ENCODE data around the gene ADORA1. TPM values are rescaled to one million over a fixed set of nuclear protein-coding genes. Genes with fewer than 3 reads are reported as not detected.

ADORA1 gene
- total and polyA plus RNA-seq, 5 experiments from 2014 or later: not detected

DNA sequence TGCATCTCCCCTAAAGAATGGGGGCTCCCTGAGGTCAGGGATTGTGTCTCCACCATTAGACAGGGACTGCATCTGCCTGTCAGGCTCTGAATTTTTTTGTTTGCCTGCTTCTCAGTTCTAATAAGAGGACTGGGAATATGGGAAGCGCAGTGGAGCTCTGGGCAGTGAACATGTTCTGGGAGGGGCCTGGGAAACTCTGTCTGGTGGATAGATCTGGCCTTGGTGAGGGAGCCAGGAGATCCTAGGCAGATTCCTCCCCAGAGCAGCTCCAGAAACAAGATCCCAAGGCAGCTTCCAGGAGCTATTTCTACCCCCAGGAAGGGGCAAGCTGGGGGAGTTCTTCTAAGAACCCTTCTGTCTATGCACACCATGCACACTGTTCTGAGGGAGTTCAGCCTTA lies 29.1 kb upstream of the ADORA1 start:
- Mint-ChIP-seq H3K27ac (no peak overlapping the region), H3K4me3 (no peak overlapping the region)

GRCh38 chr1:203098914-203099520 lies 28.5 kb upstream of the ADORA1 start:
- ATAC-seq (no peak), DNase-seq (no peak)
- Mint-ChIP-seq H3K9me3 (peaks cover 15 to 34% (median 27%) of the 10 kb centered on the region in 9 donors), H3K4me1 (peaks cover 0 to 2% (median 0%) of the 10 kb centered on the region in 4 donors), H3K4me3 (no peak overlapping the region), H3K27me3 (peaks cover 7 to 25% (median 17%) of the 10 kb centered on the region in 5 donors), H3K36me3 (peaks cover 0 to 29% (median 12%) of the 10 kb centered on the region in 3 donors), H3K27ac (no peak overlapping the region)
- POLR2A ChIA-PET: no interaction called here

More for the DNA sequence above, 29.1 kb upstream of the ADORA1 start:
- Mint-ChIP-seq H3K36me3 (peaks cover 0 to 29% (median 12%) of the 10 kb centered on the region in 3 donors), H3K4me1 (peaks cover 0 to 2% (median 0%) of the 10 kb centered on the region in 4 donors), H3K9me3 (peaks cover 15 to 38% (median 29%) of the 10 kb centered on the region in 9 donors), H3K27me3 (peaks cover 7 to 25% (median 17%) of the 10 kb centered on the region in 5 donors)
- no peak for ATAC-seq
- POLR2A ChIA-PET: no interaction called here
- no peak for DNase-seq

- POLR2A ChIA-PET: no interaction called here
- Mint-ChIP-seq H3K4me1 (peaks cover 0 to 2% (median 0%) of the 10 kb centered on the region in 4 donors), H3K27ac (no peak overlapping the region), H3K27me3 (peaks cover 7 to 25% (median 17%) of the 10 kb centered on the region in 5 donors), H3K9me3 (peaks cover 9 to 25% (median 22%) of the 10 kb centered on the region in 9 donors), H3K36me3 (peaks cover 0 to 21% (median 8%) of the 10 kb centered on the region in 3 donors), H3K4me3 (no peak overlapping the region)
- DNase-seq: no peak
- ATAC-seq: no peak
Measured at GRCh38 chr1:203099805-203100515, 27.6 kb upstream of the ADORA1 start.

DNA sequence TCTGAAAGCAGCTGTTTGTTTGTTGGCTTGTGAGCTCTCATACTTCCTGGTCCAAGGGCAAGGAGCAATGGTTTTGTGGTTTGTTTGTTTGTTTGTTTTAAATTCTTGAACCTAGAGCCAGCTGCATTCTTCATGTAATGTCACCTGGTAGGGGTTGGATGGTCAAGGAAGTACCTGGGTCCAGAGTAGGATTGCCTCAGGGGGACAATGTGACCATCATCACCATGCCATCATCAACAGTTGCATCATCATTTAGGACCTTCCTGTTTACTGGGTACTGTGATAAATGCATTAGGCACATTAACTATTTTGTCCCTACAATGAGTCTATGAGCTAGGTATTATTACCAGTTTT lies 27.0 kb upstream of the ADORA1 start:
- DNase-seq: no peak
- peaks cover 8 to 24% (median 18%) of the 10 kb centered on the region in 9 donors for H3K9me3 Mint-ChIP-seq
- no peak overlapping the region for H3K4me3 Mint-ChIP-seq
- ATAC-seq: no peak
- POLR2A ChIA-PET: no interaction called here
- peaks cover 0 to 2% (median 0%) of the 10 kb centered on the region in 4 donors for H3K4me1 Mint-ChIP-seq
- H3K36me3 Mint-ChIP-seq: peaks cover 0 to 21% (median 5%) of the 10 kb centered on the region in 3 donors
- H3K27ac Mint-ChIP-seq: no peak overlapping the region
- H3K27me3 Mint-ChIP-seq: peaks cover 12 to 25% (median 20%) of the 10 kb centered on the region in 5 donors

GRCh38 chr1:203101813-203102634 lies 25.5 kb upstream of the ADORA1 start:
- POLR2A ChIA-PET: no interaction called here
- no peak for ATAC-seq
- peaks cover 0 to 14% (median 0%) of the 10 kb centered on the region in 3 donors for H3K36me3 Mint-ChIP-seq
- peaks cover 0 to 15% (median 8%) of the 10 kb centered on the region in 9 donors for H3K9me3 Mint-ChIP-seq
- peaks cover 15 to 27% (median 24%) of the 10 kb centered on the region in 5 donors for H3K27me3 Mint-ChIP-seq
- no peak for DNase-seq
- H3K27ac Mint-ChIP-seq: no peak overlapping the region
- no peak overlapping the region for H3K4me3 Mint-ChIP-seq
- peaks cover 0 to 2% (median 0%) of the 10 kb centered on the region in 4 donors for H3K4me1 Mint-ChIP-seq

DNA sequence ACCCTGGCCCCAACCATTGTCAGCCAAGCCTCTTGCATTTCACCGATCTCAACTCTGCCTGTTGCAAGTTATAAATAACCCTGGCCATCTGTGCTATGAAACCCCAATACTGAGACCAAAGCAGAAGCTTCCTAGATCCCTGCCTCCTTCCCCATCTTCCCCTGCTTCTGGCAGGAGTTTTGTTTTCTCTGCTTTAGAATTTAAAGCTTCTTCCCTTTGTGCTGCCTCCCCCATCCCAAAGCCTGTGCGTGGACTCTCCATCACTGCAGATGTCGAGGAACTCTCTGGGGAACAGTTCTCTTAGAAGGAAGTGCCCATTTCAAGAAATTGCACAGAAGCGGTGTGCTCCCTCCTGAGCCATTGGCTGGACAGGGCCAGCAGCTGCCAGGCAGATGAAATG lies 24.3 kb upstream of the ADORA1 start:
- peaks cover 0 to 9% (median 4%) of the 10 kb centered on the region in 9 donors for H3K9me3 Mint-ChIP-seq
- H3K4me3 Mint-ChIP-seq: no peak overlapping the region
- ATAC-seq: no peak
- H3K4me1 Mint-ChIP-seq: peaks cover 0 to 2% (median 0%) of the 10 kb centered on the region in 4 donors
- H3K36me3 Mint-ChIP-seq: peaks cover 0 to 13% (median 0%) of the 10 kb centered on the region in 3 donors
- H3K27me3 Mint-ChIP-seq: peaks cover 24 to 35% (median 32%) of the 10 kb centered on the region in 5 donors
- POLR2A ChIA-PET: no interaction called here
- no peak overlapping the region for H3K27ac Mint-ChIP-seq
- DNase-seq: no peak

DNA sequence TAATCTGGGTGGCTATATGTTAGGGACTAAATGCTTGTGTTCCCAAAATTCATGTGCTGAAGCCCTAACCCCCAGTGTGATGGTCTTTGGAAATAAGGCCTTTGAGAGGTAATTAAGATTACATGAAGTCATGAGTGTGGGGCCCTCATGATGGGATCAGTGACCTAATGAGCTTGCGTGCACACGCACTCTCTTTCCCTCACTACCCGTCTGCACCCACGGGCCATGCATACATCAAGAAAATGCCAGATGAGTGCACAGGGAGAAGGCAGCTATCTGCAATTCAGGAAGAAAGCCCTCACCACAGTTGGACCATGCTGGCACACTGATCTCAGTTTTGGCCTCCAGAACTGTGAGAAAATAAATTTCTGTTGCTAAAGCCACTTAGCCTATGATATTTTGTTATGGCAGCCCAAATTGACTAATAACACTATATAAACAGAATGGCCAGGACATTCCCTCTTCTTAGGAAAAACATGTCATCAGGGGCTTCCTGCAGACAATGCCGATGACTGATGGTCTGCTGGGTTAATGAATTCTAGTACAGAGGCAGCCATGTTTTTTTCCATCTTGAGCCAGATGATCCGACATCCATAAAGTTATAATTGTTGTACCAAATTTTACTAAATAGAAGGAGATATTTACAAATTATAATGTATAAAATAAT lies 23.6 kb upstream of the ADORA1 start:
- peaks cover 0 to 2% (median 0%) of the 10 kb centered on the region in 4 donors for H3K4me1 Mint-ChIP-seq
- H3K4me3 Mint-ChIP-seq: no peak overlapping the region
- peaks cover 0 to 9% (median 4%) of the 10 kb centered on the region in 9 donors for H3K9me3 Mint-ChIP-seq
- POLR2A ChIA-PET: no interaction called here
- peaks cover 29 to 40% (median 35%) of the 10 kb centered on the region in 5 donors for H3K27me3 Mint-ChIP-seq
- DNase-seq (no peak), ATAC-seq (no peak)
- H3K36me3 Mint-ChIP-seq: peaks cover 0 to 13% (median 0%) of the 10 kb centered on the region in 3 donors
- no peak overlapping the region for H3K27ac Mint-ChIP-seq

DNA sequence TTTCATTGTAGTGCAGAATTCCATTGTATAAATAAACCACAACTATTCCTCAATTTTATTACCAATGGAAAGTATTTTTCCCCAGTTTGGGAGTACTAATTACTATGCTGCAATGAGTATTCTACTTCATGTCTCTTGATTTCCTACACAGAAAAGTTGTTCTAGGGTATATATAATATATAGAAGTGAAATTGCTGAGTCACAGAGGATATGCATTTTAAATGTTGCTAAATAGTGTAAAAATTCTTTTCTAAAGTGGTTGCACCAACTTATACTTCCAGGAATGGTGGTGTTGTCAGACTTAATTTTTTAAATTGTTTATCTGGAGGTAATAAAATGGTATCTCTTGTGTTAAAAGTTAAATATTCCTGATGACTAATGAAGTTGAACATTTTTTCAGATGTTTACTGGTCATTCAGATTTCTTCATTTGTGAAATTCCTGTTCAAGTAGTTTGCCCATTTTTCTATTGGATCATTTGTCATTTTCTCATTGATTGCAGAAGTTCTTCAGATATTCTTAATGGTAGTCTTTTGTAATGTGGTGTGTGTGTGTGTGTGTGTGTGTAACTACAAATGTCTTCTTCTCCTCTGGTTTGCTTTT lies 22.6 kb upstream of the ADORA1 start:
- H3K4me1 Mint-ChIP-seq: peaks cover 0 to 2% (median 0%) of the 10 kb centered on the region in 4 donors
- peaks cover 29 to 46% (median 39%) of the 10 kb centered on the region in 5 donors for H3K27me3 Mint-ChIP-seq
- POLR2A ChIA-PET: no interaction called here
- ATAC-seq (no peak), DNase-seq (no peak)
- H3K9me3 Mint-ChIP-seq: peaks cover 0 to 9% (median 4%) of the 10 kb centered on the region in 9 donors
- H3K36me3 Mint-ChIP-seq: peaks cover 0 to 13% (median 0%) of the 10 kb centered on the region in 3 donors
- no peak overlapping the region for H3K4me3 Mint-ChIP-seq
- H3K27ac Mint-ChIP-seq: no peak overlapping the region

DNA sequence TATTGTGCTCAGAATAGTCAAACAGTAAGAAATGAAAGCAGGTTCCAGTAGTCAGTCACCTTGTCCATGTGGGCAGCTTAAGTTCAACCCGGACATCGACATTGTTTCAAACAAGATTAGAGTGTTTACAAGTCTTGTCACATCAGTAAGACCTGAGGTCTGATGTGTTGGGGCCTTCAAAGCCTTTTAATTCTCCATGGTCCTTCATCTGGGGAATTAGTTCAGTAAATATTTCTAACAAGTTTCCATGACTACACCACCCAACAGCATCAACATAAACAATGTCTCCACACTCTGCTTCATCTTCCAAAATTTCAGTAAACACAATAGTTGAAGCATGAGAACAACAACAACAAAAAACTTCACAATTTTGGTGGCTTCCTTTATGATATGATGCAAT lies 15.1 kb upstream of the ADORA1 start:
- no peak for ATAC-seq

GRCh38 chr1:203113308-203113707 lies 14.2 kb upstream of the ADORA1 start:
- Mint-ChIP-seq H3K27me3 (peaks cover 21 to 35% (median 30%) of the 10 kb centered on the region in 5 donors), H3K36me3 (no peaks in the 10 kb centered on the region)

More for the DNA sequence above, 15.1 kb upstream of the ADORA1 start:
- Mint-ChIP-seq H3K27me3 (peaks cover 27 to 38% (median 30%) of the 10 kb centered on the region in 5 donors), H3K4me3 (no peak overlapping the region), H3K36me3 (peaks cover 0 to 1% (median 0%) of the 10 kb centered on the region in 3 donors), H3K4me1 (no peaks in the 10 kb centered on the region), H3K27ac (no peak overlapping the region), H3K9me3 (no peaks in the 10 kb centered on the region)
- POLR2A ChIA-PET: no interaction called here
- no peak for DNase-seq

DNA sequence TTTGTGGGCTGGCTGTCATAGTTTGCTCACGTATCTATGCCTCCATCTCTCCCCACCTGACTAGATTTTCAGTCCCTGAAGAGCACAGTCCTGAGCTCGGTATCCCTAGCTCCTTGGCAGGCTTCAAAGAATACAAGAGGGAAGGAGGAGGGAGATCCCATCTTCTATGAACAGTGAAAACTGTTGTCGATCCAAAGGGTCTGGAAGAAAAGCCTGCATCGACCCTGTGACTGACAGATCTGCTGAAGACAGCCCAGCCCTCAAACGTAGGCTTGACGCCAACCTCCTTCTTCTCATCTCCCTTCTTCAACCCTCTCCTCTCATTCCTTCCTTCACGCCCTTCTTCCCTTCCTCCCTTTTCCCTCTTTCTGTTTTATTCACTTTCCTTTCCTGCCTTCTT lies 13.3 kb upstream of the ADORA1 start:
- ATAC-seq (no peak), DNase-seq (no peak)
- Mint-ChIP-seq H3K27me3 (peaks cover 17 to 36% (median 32%) of the 10 kb centered on the region in 5 donors), H3K4me3 (no peak overlapping the region), H3K36me3 (no peaks in the 10 kb centered on the region), H3K4me1 (peaks cover 0 to 2% (median 0%) of the 10 kb centered on the region in 4 donors), H3K9me3 (no peaks in the 10 kb centered on the region), H3K27ac (no peak overlapping the region)
- POLR2A ChIA-PET: no interaction called here

More at GRCh38 chr1:203113308-203113707, 14.2 kb upstream of the ADORA1 start:
- Mint-ChIP-seq H3K4me1 (peaks cover 0 to 2% (median 0%) of the 10 kb centered on the region in 4 donors), H3K4me3 (no peak overlapping the region), H3K27ac (no peak overlapping the region), H3K9me3 (no peaks in the 10 kb centered on the region)
- POLR2A ChIA-PET: no interaction called here
- ATAC-seq (no peak), DNase-seq (no peak)

Measured in naive thymus-derived CD8-positive, alpha-beta T cell (primary cell).